Measurements from ENCODE around the gene DOCK1.
A peak's percentile ranks its signal among the peaks of the same experiment; 100 is the strongest.

The DOCK1 gene

DNA sequence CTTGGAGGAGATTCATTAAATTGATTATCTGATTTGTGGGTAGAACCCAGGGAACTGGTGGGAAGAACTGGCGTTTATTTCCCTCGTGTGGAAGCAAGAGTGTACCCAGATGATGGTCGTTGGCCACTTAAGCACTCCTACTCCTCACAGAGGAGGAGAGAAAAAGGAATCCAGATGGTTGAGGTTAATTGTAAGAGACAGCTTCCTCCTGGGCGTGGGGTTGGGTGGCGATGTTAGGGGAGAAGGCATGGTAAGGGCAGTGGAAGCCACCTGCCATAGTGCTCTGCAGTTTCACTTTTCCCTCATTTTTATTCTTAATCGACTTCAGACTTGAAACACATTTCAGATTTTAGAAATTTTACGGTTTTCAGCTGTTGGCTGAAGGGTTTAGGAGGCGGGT, 104.1 kb downstream of the DOCK1 start:
- no peak for DNase-seq (ENCODE audit: low read depth in 2 of 2)

DNA sequence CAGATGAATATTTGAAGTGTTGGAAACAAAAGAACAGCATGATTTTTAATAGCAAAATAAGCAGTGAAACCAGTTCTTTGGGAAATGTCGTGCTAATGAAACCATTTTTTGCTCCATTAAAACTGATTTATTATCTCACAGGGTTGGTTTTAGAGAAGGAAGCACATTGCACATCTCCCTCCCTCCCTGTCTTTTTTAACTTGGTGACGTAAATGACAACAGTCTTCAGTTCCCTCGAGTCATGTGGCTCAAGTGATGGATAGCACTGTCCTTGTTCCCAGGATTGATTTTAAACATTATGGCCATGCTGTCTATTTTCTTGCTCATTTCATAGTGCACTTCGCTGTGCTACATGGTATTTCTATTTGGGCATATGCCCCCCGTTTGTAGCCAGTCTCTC, 105.9 kb downstream of the DOCK1 start:
- no peak for DNase-seq (ENCODE audit: low read depth in 2 of 2)

DNA sequence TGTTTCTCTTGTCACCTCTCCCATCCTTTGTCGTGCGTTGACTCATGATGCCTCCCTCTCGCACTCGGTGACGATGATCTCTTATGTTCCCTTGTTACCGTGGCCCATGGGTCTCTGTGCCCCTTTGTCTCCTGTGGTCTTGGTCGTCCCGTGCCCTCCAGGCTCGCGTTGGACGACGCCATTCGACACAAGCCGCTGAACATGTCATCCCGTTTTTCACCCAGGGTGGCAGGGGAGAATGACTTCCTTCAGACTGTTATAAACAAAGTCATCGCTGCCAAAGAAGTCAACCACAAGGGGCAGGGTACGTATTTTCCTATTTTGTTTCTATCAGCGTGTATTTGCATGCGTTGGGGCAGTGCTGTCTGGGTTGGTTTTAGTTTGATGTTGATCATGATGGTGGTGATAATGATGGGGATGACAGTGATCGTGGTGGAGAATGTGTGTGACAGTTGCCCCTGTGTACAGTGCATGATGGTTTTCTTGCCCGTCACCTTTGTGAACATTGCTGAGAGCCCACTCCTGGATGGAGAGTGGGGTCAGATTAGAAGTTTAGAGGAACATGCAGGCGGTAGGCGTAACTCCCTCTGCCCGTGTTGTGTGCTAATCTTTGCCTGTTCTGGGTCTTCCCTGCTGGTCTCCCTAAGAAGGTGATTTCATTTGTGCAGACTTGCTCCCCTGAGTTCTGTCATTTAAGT, 107.0 kb downstream of the DOCK1 start:
- DNase-seq (ENCODE audit: low read depth in 2 of 2) = no peak

DNA sequence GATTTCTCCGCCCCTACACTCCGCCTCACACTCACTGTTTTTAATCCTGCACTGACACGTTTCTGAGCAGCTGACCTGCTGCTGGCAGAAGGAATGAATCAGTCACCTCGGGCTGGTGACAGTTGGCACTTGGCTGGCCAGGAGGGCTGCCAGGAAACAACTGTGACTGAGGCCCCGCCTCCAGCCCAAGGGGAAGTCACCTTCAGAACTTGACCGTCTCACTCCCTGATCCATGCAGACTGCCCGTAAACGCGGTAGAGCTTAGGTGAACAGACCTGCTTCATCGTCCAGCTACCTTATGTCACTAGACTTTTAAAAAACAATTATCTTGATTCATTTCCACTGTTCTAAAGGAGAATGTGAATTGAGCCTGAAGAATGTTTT, 107.5 kb downstream of the DOCK1 start:
- no peak for DNase-seq (ENCODE audit: low read depth in 2 of 2)

DNA sequence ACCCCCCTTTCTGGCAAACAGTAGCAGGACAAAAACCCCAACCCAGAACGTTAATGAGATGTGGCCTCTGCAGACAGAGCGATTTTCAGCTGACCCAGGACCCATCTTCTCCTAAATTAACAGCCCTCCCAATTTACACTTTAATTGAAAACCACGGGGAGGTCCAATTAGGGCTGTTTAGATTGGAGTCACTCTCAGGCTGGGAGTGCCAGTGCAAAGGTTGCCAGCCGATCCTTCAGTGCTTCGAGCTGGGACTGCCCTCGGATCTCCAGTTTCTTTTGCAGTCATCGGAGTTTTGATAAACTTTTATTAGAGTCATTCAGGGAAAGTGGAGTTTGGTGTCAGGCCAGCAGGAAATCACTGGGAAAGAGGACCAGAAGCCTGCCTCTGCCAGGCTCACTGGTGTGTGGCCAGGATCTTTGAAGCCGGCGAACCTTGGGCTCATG, 108.0 kb downstream of the DOCK1 start:
- DNase-seq (ENCODE audit: low read depth in 2 of 2) = no peak

DNA sequence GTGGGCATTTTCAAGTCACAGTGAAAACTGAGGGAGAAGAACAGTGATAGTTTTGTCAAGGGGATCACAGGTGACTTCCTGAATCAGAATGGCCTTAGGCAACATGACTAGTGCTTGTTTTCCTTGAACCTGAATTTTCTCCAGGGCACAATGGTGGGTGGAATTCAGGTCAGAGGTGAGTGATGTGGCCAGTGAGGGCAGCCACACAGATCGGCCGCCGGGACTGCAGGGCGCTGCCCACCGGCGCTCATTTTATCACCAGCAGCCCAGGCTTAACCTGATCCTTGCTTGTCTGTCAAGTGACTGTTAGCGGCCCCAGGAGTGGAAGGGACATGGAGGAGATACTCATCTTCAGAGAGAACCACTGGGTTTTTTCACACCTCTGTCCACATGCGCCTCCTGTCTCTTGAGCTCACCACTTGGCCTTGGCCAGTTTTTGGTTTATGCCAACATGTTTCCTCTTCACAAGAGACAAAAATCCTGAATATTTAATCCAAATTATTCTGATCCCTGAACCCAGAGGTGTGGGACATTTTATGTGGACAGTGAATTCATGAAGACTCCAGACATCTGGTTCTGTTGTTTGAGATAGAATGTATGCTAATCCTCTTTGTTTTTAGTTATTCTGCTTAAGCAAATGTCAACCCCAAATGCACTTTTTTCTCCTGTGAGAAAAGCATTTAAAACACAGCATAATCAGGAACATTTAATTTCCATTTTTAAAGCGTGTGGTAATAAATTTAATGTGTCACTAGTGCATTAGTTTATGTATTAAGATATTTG, 108.7 kb downstream of the DOCK1 start:
- DNase-seq (ENCODE audit: low read depth in 2 of 2) = no peak

DNA sequence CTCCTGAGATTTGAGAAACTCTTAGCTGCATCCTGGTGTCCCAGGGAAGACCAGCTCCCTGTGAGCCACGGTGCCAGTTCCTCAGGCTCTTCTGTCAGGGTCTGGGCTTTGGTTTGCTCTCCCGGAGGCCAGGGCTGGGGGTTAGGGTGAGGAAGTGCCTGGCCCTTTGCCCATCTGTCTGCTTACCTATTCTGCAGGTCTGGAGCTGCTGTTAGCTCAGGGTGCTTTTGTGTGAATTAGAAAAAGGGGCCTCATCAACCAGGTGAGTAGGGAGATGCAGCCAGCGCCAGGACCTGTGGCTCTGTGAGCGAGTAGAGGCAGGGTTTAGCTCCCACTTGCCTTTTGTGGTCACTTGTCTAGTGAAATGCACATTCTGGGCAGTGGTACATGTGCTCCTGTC, 109.4 kb downstream of the DOCK1 start:
- no peak for DNase-seq (ENCODE audit: low read depth in 2 of 2)

DNA sequence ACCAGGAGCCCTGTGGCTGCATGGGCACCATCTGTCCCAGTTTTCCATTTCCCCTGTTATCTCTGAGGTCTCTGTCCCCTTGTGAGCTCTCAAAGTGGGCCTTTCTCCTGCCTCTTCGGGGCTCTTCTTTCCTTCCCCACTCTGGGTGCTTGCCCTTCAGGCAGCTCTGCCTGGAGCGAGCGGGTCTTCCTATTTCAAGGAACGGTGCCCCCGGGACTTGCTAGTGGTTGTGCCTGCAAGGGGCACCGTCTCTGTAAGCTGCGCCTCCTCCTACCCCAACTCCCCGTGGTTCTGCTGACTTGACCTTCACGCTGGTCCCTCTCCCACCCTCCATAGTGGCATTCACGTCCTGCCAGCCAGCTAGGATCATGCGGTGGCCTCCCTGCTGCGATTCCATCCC, 110.1 kb downstream of the DOCK1 start:
- DNase-seq (ENCODE audit: low read depth in 2 of 2) = no peak

DNA sequence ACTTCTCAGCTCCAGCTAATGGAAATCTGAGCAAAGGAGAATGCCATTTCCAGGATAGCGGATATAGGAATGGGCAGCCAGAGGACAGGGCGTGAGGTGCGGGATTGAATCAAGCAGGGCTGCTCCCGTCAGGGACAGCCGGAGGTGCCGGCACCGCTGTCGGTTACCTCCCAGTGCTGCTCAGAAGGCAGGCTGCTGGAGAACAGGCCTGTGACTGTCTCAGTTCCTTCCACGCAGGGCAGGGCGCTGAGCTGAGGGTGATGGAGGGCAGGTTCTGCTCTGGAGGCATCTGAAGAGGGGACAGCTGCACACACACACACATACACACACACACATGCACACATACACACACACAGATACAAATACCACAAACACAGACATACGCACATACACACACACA, 111.1 kb downstream of the DOCK1 start:
- no peak for DNase-seq (ENCODE audit: low read depth in 2 of 2)

DNA sequence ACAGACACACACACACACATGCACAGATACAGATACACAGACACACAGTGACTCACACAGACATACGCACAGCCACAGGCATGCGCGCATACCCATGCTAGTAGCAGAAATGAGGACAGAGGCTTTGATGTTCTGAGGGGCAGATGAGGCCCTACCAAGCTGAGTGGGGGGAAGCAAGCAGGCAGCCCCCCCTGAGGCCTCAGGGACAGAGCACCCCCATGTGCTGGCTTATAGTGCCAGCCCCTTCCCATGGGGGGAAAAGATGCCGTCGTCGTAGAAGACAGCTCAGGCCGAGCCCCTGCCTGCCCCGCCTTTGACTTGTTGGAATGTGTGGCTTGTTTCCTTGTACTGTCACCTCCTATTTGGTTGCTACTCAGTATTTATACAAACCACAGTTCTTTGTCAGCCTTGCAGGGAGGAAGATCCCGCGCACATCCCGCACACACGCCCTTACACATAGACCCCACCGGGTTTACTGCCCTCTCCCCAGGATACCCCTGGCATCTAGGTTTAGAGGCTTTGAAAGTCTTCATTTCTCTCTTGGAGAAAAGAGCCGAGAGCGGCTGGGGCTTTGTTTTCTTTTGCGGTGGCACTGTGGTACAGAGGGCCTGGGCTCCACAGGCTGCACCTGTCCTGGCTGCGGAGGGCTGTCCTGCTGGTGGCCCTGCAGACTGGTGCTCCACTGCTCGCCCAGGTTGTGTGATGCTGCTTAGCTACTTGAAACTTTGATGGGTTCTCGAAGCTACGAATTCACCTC, 112.5 kb downstream of the DOCK1 start:
- DNase-seq (ENCODE audit: low read depth in 2 of 2) = peak; percentile 52 to 55

DNA sequence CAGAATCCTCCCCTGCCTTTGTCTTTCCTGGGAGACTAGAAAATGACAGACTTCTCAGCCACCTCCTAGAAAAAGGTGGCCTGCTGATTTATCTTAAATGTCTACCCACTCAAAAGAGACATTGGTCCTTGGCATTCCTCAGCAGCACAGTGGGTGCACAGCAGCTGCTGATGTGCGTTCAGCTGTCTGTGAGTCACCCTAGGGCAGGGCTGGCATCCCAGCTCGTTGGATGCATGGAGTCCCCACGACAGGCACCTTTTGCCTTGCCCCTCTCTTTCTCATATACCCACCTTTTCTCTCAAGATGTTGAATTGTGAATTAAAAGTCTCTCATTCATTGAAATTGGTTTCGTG, 113.0 kb downstream of the DOCK1 start:
- no peak for DNase-seq (ENCODE audit: low read depth in 2 of 2)

DNA sequence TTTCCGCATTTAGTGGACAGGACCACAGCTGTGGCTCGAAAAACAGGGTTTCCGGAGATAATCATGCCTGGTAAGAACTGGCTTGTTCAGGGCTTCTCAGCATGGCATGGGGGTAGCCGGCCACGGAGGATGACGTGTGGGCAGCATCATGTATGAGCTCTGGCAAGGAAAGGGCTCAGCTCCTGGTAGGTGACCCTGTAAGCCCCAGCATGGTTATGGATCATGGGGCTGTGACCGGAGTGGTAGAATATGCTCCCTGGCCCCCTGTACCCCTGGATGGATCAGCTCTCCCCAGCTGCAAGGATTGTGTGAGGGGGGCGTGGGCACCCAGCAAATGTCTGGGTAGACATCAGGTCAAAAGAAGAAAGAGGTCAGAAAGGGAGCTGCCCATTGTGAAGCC, 113.5 kb downstream of the DOCK1 start:
- no peak for DNase-seq (ENCODE audit: low read depth in 2 of 2)

DNA sequence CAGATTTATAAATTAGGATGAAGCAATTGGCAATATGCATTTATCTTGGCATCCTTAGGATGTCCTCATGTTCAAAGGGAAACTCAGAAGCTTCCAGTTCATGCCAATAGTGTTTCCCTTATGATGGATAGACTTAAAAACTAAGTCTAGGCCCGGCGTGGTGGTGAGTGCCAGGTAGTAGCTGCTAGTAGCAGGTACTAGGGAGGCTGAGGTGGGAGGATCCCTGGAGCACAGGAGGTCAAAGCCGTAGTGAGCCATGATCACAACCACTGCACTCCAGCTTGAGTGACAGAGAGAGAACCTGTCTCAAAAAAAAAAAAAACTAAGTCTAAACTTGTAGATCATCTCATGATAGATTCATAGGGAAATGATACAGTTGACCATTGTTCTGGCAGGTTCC, 115.0 kb downstream of the DOCK1 start:
- DNase-seq (ENCODE audit: low read depth in 2 of 2) = no peak

DNA sequence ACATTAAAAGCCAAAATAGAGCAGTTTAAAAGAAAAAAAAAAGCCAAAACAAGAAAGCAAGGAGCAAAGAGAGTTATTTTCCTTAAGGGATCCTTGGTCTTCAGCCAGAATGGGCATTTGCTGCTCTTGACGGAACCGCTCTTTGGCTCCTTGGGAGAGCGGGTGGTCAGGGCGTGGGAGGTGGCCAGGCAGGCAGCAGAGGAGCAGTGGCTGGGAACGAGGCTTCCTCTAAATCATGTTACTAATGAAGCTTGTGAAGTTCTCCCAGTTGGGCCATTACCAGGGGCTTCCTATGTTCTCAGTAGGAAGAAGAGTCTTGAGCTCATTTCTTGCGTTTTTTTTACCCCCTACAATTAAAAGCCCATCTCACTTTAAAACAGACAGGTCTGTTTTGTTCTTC, 116.6 kb downstream of the DOCK1 start:
- no peak for DNase-seq (ENCODE audit: low read depth in 2 of 2)

DNA sequence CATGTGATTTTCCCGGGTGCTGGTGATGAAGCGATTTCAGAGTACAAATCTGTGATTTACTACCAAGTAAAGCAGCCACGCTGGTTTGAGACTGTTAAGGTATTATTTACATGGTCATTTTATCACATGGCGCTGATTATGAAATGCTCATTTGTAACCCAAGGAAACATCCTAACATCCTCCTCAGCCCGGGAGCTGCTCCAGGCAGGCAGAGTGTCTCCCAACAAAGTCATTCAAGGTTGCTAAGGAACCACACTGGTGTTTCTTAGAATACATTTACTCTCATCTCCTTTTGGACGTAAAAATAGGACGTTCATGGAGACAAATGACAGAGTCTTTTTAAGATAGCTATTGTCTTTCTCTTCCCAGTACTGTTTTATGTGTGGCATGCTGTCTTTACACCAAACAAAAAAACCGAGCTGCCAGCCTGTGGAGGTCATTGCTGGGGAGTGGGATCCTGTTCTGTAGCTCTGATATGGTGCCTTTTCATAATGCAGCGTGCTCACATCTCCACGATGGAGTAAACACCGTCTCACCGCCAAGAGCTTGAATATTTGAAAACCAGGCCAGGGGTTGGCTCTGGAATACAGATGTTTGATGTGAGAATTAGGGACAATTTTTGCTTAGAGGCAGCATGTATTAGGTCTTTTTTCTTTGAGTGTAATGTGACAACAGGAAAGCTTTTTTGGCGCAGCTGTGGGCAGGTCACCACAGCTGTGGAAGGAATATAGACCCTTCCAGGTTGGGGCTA, 119.6 kb downstream of the DOCK1 start:
- no peak for DNase-seq (ENCODE audit: low read depth in 2 of 2)

DNA sequence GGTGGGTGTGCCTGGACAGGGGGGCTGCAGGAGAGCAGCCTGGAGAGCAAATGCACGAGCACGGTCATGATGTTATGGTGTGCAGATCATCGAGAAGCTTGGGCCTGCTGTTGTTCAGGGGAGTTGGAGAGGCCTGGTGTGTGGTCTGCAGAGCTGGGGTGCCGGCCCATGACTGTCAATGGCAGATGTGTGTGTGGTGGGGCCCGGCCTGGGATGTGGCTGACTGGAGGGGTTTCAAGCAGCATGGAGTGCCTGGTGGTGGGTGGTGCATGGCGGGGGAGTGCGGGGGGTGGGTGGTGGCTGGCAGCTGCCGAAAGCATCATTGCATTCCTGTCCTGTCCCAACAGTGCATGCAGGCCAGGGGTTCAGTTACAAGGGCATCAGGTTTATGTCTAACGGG, 122.6 kb downstream of the DOCK1 start:
- DNase-seq (ENCODE audit: low read depth in 2 of 2) = no peak

DNA sequence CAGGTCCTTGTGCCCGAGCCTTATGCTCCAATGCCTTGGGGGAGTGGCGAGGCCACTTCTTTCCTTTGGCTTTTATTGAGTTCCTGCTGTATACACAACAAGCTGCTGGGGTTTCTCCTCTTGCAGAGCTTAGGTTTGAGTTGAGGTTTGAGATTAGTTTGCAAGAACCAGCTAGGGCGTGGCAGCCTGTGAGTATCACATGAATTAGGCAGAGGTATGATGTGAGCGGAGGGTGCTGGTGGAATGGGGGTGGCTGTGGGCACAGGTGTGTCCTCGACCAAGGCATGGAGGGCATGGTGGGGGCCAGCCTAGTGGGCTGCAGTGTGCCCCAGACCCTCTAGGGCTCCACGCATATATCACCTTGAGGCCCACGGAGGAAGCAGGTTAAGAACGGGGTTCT, 123.3 kb downstream of the DOCK1 start:
- no peak for DNase-seq (ENCODE audit: low read depth in 2 of 2)

DNA sequence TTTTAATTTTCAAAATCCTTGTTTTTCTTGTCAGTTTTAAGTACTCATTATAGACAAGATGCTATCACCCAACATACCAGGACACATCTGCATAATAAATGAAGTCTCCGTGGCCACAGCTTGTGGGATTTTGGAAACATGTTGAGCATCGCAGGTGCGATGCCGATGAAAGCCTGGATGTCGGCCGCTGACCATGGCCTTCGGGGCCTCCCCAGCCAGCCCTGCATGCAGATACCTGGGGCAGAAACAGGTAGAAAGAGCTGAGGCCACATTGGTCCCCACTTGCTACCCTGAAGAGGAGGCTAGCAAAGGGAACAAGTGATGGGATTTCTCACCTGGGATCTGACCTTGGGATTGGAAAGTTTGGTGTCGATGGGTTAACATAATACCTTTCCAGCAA, 123.8 kb downstream of the DOCK1 start:
- DNase-seq (ENCODE audit: low read depth in 2 of 2) = no peak

DNA sequence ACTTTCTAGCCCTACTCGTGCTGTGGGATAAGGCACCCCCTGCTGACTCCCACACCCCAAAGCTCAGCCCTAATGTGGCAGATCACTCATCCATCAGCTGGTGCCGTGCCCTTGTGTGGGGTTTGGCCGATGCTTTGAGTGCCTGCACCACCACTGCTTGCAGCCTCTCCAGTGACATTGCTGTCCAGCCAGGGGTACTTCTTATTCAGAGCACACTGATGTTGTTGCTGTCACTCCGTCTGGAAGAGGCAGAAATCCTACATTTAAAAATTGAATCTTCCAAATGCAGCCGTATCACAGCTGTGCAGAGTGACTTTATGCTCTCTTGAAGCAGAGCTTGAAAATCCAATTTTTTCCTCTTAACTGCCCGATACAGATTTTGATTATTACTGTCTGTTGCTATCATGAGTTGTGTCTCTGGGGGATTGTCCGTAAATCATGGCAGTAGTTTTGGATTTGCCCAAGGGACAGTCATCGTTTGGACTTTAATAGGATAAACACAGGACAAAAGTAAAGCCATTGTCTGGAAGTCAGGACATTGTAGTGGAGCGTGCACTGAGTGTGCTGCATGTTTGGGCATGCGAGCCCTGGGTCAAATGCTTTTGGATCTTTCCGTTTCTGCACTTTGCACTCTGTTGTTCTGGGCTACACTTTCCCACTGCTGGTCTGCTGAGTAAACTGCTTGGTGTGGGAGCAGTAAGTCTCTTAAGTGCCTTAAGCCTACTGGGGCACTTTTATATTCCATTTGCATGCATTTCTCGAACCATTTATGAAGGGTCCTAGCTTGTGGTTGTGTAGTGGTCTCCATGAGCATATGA, 128.2 kb downstream of the DOCK1 start:
- no peak for DNase-seq (ENCODE audit: low read depth in 2 of 2)

DNA sequence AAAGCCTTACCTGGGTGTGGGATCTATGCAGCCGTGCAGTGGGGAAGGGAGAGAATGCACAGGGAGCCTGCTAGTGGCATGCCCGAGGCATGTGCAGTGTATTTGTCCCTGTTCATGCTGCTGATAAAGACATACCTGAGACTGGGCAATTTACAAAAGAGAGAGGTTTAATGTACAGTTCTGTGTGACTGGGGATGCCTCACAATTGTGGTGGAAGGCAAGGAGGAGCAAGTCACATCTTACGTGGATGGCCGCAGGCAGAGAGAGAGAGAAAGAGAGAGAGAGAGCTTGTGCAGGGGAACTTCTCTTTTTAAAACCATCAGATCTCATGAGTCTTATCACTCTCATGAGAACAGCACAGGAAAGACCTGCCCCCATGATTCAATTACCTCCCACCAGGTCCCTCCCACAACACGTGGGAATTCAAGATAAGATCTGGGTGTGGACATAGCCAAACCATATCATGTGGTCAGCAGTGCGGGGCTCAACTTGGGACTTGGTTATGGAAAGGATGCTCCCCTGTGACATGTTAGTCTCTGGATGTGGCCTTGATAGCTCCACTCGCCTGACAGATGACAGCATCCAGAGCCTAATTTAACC, 128.9 kb downstream of the DOCK1 start:
- no peak for DNase-seq (ENCODE audit: low read depth in 2 of 2)

DNA sequence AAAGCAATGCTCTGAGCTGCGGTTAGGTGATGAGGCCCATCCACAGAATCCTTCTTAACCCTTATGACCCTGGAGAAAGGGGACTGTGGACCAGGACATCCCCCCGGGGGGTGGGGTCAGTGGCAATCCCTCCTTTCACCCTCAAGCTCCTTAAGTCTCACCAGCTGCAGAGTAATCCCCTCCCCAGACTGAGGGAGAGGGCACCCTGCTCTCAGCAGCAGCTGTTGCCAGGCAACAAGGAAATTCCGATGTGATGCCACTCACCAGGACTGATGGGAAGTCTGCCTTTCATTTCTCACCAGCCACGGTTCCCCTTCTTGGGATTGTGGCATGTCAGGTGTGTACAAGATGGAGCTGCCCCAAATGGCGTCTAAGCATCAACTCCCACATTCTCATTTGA, 129.6 kb downstream of the DOCK1 start:
- DNase-seq (ENCODE audit: low read depth in 2 of 2) = no peak

All from fibroblast of skin of left biceps (primary cell).